ENCODE data around the gene SPOCD1. TPM values are rescaled to one million over a fixed set of nuclear protein-coding genes. Genes with fewer than 3 reads are reported as not detected.

SPOCD1 gene
- total RNA-seq, 1 donor from 2014 or later, result 1.5 TPM

- H3K27me3 Mint-ChIP-seq (ENCODE audit: unreplicated experiment), result no peaks in the 10 kb centered on the region
- no peak overlapping the region for H3K27ac Mint-ChIP-seq (ENCODE audit: unreplicated experiment)
- H3K4me3 Mint-ChIP-seq (ENCODE audit: unreplicated experiment), result no peak overlapping the region
- H3K36me3 Mint-ChIP-seq (ENCODE audit: low read depth, unreplicated experiment), result no peaks in the 10 kb centered on the region
- H3K4me1 Mint-ChIP-seq (ENCODE audit: unreplicated experiment), result peaks cover 3% of the 10 kb centered on the region
- TF ChIP-seq CTCF (IDR thresholded peaks at IDR 0.05; ENCODE audit: unreplicated experiment), result no peak
- no peak for DNase-seq (ENCODE audit: low spot score)
- no peaks in the 10 kb centered on the region for H3K9me3 Mint-ChIP-seq (ENCODE audit: unreplicated experiment)
These were observed 32.6 kb upstream of the SPOCD1 start for GRCh38 chr1:31848381-31848897.

GRCh38 chr1:31846484-31846883 is 30.7 kb upstream of the SPOCD1 start:
- no peak overlapping the region for H3K27ac Mint-ChIP-seq (ENCODE audit: unreplicated experiment)
- H3K4me3 Mint-ChIP-seq (ENCODE audit: unreplicated experiment), result no peak overlapping the region
- peaks cover 2% of the 10 kb centered on the region for H3K27me3 Mint-ChIP-seq (ENCODE audit: unreplicated experiment)
- no peak for TF ChIP-seq CTCF (IDR thresholded peaks at IDR 0.05; ENCODE audit: unreplicated experiment)
- no peaks in the 10 kb centered on the region for H3K36me3 Mint-ChIP-seq (ENCODE audit: low read depth, unreplicated experiment)
- no peaks in the 10 kb centered on the region for H3K9me3 Mint-ChIP-seq (ENCODE audit: unreplicated experiment)
- no peak for DNase-seq (ENCODE audit: low spot score)
- H3K4me1 Mint-ChIP-seq (ENCODE audit: unreplicated experiment), result peaks cover 7% of the 10 kb centered on the region

GRCh38 chr1:31843506-31843905 is 27.7 kb upstream of the SPOCD1 start:
- H3K36me3 Mint-ChIP-seq (ENCODE audit: low read depth, unreplicated experiment), result no peaks in the 10 kb centered on the region
- H3K4me1 Mint-ChIP-seq (ENCODE audit: unreplicated experiment), result peaks cover 12% of the 10 kb centered on the region
- H3K27ac Mint-ChIP-seq (ENCODE audit: unreplicated experiment), result no peak overlapping the region
- no peaks in the 10 kb centered on the region for H3K9me3 Mint-ChIP-seq (ENCODE audit: unreplicated experiment)
- peaks cover 2% of the 10 kb centered on the region for H3K27me3 Mint-ChIP-seq (ENCODE audit: unreplicated experiment)
- TF ChIP-seq CTCF (IDR thresholded peaks at IDR 0.05; ENCODE audit: unreplicated experiment), result no peak
- no peak for DNase-seq (ENCODE audit: low spot score)
- H3K4me3 Mint-ChIP-seq (ENCODE audit: unreplicated experiment), result no peak overlapping the region

- Mint-ChIP-seq H3K27me3 (ENCODE audit: unreplicated experiment) (peaks cover 2% of the 10 kb centered on the region), H3K4me3 (ENCODE audit: unreplicated experiment) (no peak overlapping the region), H3K9me3 (ENCODE audit: unreplicated experiment) (no peaks in the 10 kb centered on the region), H3K4me1 (ENCODE audit: unreplicated experiment) (peaks cover 12% of the 10 kb centered on the region), H3K36me3 (ENCODE audit: low read depth, unreplicated experiment) (no peaks in the 10 kb centered on the region), H3K27ac (ENCODE audit: unreplicated experiment) (no peak overlapping the region)
- DNase-seq (ENCODE audit: low spot score), result no peak
- no peak for TF ChIP-seq CTCF (IDR thresholded peaks at IDR 0.05; ENCODE audit: unreplicated experiment)
These were observed 24.0 kb upstream of the SPOCD1 start for GRCh38 chr1:31839662-31840343.

DNA sequence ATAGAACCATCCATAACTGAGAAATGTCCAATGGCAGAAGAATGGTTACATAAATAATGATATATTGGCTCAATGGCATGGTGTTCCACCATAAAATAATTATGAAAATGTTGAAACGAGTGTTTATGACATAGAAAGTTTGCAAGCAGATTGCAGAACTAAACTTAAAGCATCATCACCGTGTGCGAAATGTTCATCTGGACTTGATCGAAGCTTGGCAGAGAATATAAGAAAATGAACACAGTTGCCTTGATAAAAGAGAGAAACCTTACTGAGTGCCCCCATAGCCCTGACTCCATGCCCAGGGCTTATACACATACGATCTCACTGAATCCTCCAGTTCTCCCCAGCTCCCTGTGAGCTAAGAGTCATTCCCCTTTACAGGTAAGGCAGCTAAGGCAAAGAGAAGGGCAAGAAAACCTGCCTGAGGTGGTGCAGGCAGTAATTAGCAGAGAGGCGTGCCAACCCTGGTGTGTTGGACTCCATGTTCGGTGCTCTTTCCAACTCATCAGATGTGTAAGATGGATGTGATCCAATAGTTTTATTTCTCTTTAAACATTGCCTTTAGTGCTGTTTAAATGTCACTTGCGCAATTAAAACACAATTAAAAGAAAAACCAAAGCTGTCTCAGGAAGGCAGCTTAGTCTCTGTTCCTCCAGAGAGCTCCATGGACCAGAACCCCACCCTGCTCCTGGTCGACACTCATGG is 21.8 kb upstream of the SPOCD1 start:
- peaks cover 8% of the 10 kb centered on the region for H3K4me1 Mint-ChIP-seq (ENCODE audit: unreplicated experiment)
- no peak overlapping the region for H3K4me3 Mint-ChIP-seq (ENCODE audit: unreplicated experiment)
- peaks cover 2% of the 10 kb centered on the region for H3K27me3 Mint-ChIP-seq (ENCODE audit: unreplicated experiment)
- no peak for DNase-seq (ENCODE audit: low spot score)
- no peak for TF ChIP-seq CTCF (IDR thresholded peaks at IDR 0.05; ENCODE audit: unreplicated experiment)
- no peaks in the 10 kb centered on the region for H3K9me3 Mint-ChIP-seq (ENCODE audit: unreplicated experiment)
- H3K27ac Mint-ChIP-seq (ENCODE audit: unreplicated experiment), result no peak overlapping the region
- H3K36me3 Mint-ChIP-seq (ENCODE audit: low read depth, unreplicated experiment), result no peaks in the 10 kb centered on the region

Data from endothelial cell (in vitro differentiated cells).